Testis (tissue), 3 donors: Measurements from ENCODE around the gene EHD4. TPM values are rescaled to one million over a fixed set of nuclear protein-coding genes. Genes with fewer than 3 reads are reported as not detected.

Experiments used
- DNase-seq: peaks from one replicate; pipeline ENCODE4 v3.0.0-alpha.2; 2019
- H3K27ac ChIP-seq, 2 donors: fragments of 200-600 bp; sonication (generic); one replicate each; pipeline ENCODE4 v1.5.1; 2019
- H3K27me3 ChIP-seq: fragments of 200-600 bp; sonication (generic); one replicate; pipeline ENCODE4 v1.5.1; 2019
- H3K36me3 ChIP-seq: fragments of 200-600 bp; sonication (generic); one replicate; pipeline ENCODE4 v1.5.1; 2017; ENCODE audit warnings: low read depth; ENCODE audit errors: missing control alignments
- H3K4me1 ChIP-seq: fragments of 200-600 bp; sonication (generic); one replicate; pipeline ENCODE4 v1.5.1; 2019
- H3K4me3 ChIP-seq, 2 donors: fragments of 200-600 bp; sonication (generic); one replicate each; pipeline ENCODE4 v1.5.1; 2017 to 2019
- H3K9me3 ChIP-seq: fragments of 200-600 bp; sonication (generic); one replicate; pipeline ENCODE4 v1.5.1; 2017
- CTCF ChIP-seq, 3 experiments: fragments of 450-650 bp in 2 of 3; fragments of 200-600 bp in 1 of 3; sonication (generic) in 1 of 3; IDR thresholded peaks; one replicate each; pipeline ENCODE4 v1.5.1; 2016 to 2019; ENCODE audit warnings: antibody characterized with exemption in 3 of 3, mild to moderate bottlenecking in 2 of 3, moderate library complexity in 1 of 3
- POLR2A ChIP-seq: fragments of 450-650 bp; IDR thresholded peaks from one replicate; pipeline ENCODE4 v1.6.1; 2017; ENCODE audit warnings: antibody characterized with exemption, mild to moderate bottlenecking, moderate library complexity
- WGBS, 2 donors: methylation state at CpG; one replicate each; pipeline ENCODE4 v1.1.5; 2018; 5-methylcytosine and 5-hydroxymethylcytosine counted together
- intact Hi-C: fragments of 100-400 bp; cut with DNase I; formaldehyde crosslinking; loops from one replicate; pipeline ENCODE4 v1.15.1; 2023; ENCODE audit warnings: low total_unique reads
- polyA plus RNA-seq: library from polyadenylated mRNA; stranded (reverse); fragments of 350-450 nt; fragmentation: Illumina TruSeq; extraction: RNeasy Lipid Tissue Mini Kit (QIAGEN cat#74804); gene quantifications from one replicate; pipeline ENCODE4 v1.2.3, GENCODE V29; 2014; ENCODE audit warnings: low read depth, low replicate concordance; ENCODE audit not compliant: insufficient read depth
- total RNA-seq, 2 donors: library from RNA; depleted of rRNA; stranded (reverse); fragments of >200 nt; gene quantifications; one replicate each; pipeline ENCODE4 v1.2.3, GENCODE V29; 2016

The EHD4 gene
- total and polyA plus RNA-seq, 3 donors from 2014 or later = 8.0 to 10.2 (median 9.4) TPM

GRCh38 chr15:41896566-41896965, 75.8 kb downstream of the EHD4 start:
- Histone ChIP-seq H3K9me3 (no peaks in the 10 kb centered on the region), H3K4me3 (no peak overlapping the region), H3K36me3 (no peaks in the 10 kb centered on the region), H3K4me1 (peaks cover 12% of the 10 kb centered on the region), H3K27me3 (no peaks in the 10 kb centered on the region), H3K27ac (no peak overlapping the region)
- TF ChIP-seq CTCF (IDR thresholded peaks at IDR 0.05) (no peak), POLR2A (no peak)
- WGBS, 2 donors = 93 to 95% methylated on average over 6 of the region's 6 CpGs
- no peak for DNase-seq
- intact Hi-C loops = no loop called here

GRCh38 chr15:41895957-41896356, 76.4 kb downstream of the EHD4 start:
- Histone ChIP-seq H3K9me3 (no peaks in the 10 kb centered on the region), H3K4me1 (peaks cover 12% of the 10 kb centered on the region), H3K36me3 (no peaks in the 10 kb centered on the region), H3K4me3 (no peak overlapping the region), H3K27ac (no peak overlapping the region), H3K27me3 (no peaks in the 10 kb centered on the region)
- TF ChIP-seq CTCF (IDR thresholded peaks at IDR 0.05) = no peak
- no peak for DNase-seq
- WGBS, 2 donors = 94 to 97% methylated on average over 1 of the region's 1 CpG
- intact Hi-C loops = no loop called here

GRCh38 chr15:41895491-41895890, 76.9 kb downstream of the EHD4 start:
- intact Hi-C loops = no loop called here
- DNase-seq = no peak
- peaks cover 12% of the 10 kb centered on the region for H3K4me1 ChIP-seq
- 90 to 95% methylated on average over 11 of the region's 11 CpGs for WGBS, 2 donors
- H3K27me3 ChIP-seq = no peaks in the 10 kb centered on the region
- peak overlapping the region in 1 of 2 donors; percentile 36 for H3K27ac ChIP-seq
- no peak overlapping the region for H3K4me3 ChIP-seq
- H3K36me3 ChIP-seq = no peaks in the 10 kb centered on the region
- no peaks in the 10 kb centered on the region for H3K9me3 ChIP-seq
- TF ChIP-seq POLR2A (no peak), CTCF (IDR thresholded peaks at IDR 0.05) (no peak)

- WGBS, 2 donors = 38 to 45% methylated on average over 22 to 24 of the region's 24 CpGs
These were observed 77.4 kb downstream of the EHD4 start for GRCh38 chr15:41894791-41895463.

More at GRCh38 chr15:41894791-41895463, 77.4 kb downstream of the EHD4 start:
- peak overlapping the region in 1 of 2 donors; percentile 36 for H3K27ac ChIP-seq
- no peaks in the 10 kb centered on the region for H3K27me3 ChIP-seq
- no peaks in the 10 kb centered on the region for H3K36me3 ChIP-seq
- H3K4me3 ChIP-seq = no peak overlapping the region
- peaks cover 12% of the 10 kb centered on the region for H3K4me1 ChIP-seq
- TF ChIP-seq POLR2A = no peak
- TF ChIP-seq CTCF (IDR thresholded peaks at IDR 0.05) = no peak
- H3K9me3 ChIP-seq = no peaks in the 10 kb centered on the region
- intact Hi-C loops = no loop called here
- peak; percentile 68 for DNase-seq
